Stimulated activated CD8-positive, alpha-beta memory T cell treated with anti-CD3 and anti-CD28 coated beads, Interleukin-12 subunit alpha, Interleukin-12 subunit beta, amount 100 ng/mL, for 24 hours (primary cell): ENCODE measurements around the gene MTMR2.

Experiments used
- DNase-seq: peaks from one replicate; pipeline ENCODE4 v3.0.0-alpha.2; 2020; ENCODE audit errors: extremely low read depth

Gene MTMR2

GRCh38 chr11:95918056-95918455, 5.9 kb downstream of the MTMR2 start:
- no peak for DNase-seq

- DNase-seq: no peak
Observed at GRCh38 chr11:95917193-95918036, 6.5 kb downstream of the MTMR2 start.

- no peak for DNase-seq
Observed at GRCh38 chr11:95916049-95916448, 7.9 kb downstream of the MTMR2 start.

- DNase-seq: no peak
Observed at GRCh38 chr11:95915051-95915450, 8.9 kb downstream of the MTMR2 start.

- no peak for DNase-seq
Observed at GRCh38 chr11:95913830-95914615, 9.9 kb downstream of the MTMR2 start.

GRCh38 chr11:95912902-95913560, 10.9 kb downstream of the MTMR2 start:
- no peak for DNase-seq

GRCh38 chr11:95911369-95911759, 12.5 kb downstream of the MTMR2 start:
- no peak for DNase-seq

- no peak for DNase-seq
Observed at GRCh38 chr11:95910638-95911368, 13.1 kb downstream of the MTMR2 start.

GRCh38 chr11:95908826-95909225, 15.1 kb downstream of the MTMR2 start:
- DNase-seq: no peak

GRCh38 chr11:95907476-95907875, 16.4 kb downstream of the MTMR2 start:
- no peak for DNase-seq

GRCh38 chr11:95904009-95904650, 19.8 kb downstream of the MTMR2 start:
- no peak for DNase-seq

GRCh38 chr11:95898782-95899181, 25.1 kb downstream of the MTMR2 start:
- no peak for DNase-seq

GRCh38 chr11:95897731-95898130, 26.2 kb downstream of the MTMR2 start:
- no peak for DNase-seq

GRCh38 chr11:95895815-95896214, 28.1 kb downstream of the MTMR2 start:
- no peak for DNase-seq

- no peak for DNase-seq
Observed at GRCh38 chr11:95892892-95893570, 30.9 kb downstream of the MTMR2 start.

GRCh38 chr11:95892492-95892891, 31.4 kb downstream of the MTMR2 start:
- DNase-seq: no peak

- DNase-seq: no peak
Observed at GRCh38 chr11:95891423-95892170, 32.3 kb downstream of the MTMR2 start.

- no peak for DNase-seq
Observed at GRCh38 chr11:95888852-95889251, 35.1 kb downstream of the MTMR2 start.

GRCh38 chr11:95888439-95888838, 35.5 kb downstream of the MTMR2 start:
- DNase-seq: no peak

- DNase-seq: no peak
Observed at GRCh38 chr11:95886462-95886861, 37.4 kb downstream of the MTMR2 start.
